GM13977 (cell line): ENCODE measurements around the gene FUT4.

Experiments
- DNase-seq: peaks from one replicate; pipeline ENCODE4 v3.0.0; 2012; ENCODE audit warnings: low spot score
- in situ Hi-C: fragments of 300-500 bp; cut with MboI; formaldehyde crosslinking; loops from one replicate; pipeline ENCODE4 v1.12.0; 2022; ENCODE audit warnings: low sequenced_read_pairs, low pct_unique_long_range_greater_than_20kb, mixed read lengths, inconsistent platforms; ENCODE audit not compliant: unreplicated experiment
- TF ChIP-seq, protein P1 (sequence below): IDR thresholded peaks from 2 replicates; pipeline ENCODE4 v1.5.1; 2012; ENCODE audit warnings: mild to moderate bottlenecking, control low read depth; ENCODE audit not compliant: insufficient read depth; ENCODE audit errors: extremely low read depth, missing control alignments

Gene FUT4

DNA sequence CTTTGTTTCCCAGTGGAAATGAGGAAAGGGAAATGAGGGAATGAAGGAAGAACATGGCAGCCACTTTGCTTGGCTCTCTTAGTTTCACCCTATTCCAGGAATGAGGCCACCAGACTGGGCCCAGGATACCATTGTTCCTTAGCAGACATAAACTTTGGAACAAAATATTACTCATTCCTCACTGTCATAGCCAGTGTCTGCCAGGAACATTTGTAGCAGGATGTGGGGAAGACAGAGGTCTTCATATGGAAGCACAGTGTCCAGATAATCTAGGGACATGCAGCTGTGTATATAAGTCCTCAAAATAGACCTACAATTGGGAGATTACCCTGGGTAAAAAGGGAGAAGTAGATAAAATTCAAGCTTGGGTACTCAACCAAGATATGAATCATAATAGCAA, 15.2 kb upstream of the FUT4 start:
- TF ChIP-seq, protein P1, sequence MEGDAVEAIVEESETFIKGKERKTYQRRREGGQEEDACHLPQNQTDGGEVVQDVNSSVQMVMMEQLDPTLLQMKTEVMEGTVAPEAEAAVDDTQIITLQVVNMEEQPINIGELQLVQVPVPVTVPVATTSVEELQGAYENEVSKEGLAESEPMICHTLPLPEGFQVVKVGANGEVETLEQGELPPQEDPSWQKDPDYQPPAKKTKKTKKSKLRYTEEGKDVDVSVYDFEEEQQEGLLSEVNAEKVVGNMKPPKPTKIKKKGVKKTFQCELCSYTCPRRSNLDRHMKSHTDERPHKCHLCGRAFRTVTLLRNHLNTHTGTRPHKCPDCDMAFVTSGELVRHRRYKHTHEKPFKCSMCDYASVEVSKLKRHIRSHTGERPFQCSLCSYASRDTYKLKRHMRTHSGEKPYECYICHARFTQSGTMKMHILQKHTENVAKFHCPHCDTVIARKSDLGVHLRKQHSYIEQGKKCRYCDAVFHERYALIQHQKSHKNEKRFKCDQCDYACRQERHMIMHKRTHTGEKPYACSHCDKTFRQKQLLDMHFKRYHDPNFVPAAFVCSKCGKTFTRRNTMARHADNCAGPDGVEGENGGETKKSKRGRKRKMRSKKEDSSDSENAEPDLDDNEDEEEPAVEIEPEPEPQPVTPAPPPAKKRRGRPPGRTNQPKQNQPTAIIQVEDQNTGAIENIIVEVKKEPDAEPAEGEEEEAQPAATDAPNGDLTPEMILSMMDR, result no peak

DNA sequence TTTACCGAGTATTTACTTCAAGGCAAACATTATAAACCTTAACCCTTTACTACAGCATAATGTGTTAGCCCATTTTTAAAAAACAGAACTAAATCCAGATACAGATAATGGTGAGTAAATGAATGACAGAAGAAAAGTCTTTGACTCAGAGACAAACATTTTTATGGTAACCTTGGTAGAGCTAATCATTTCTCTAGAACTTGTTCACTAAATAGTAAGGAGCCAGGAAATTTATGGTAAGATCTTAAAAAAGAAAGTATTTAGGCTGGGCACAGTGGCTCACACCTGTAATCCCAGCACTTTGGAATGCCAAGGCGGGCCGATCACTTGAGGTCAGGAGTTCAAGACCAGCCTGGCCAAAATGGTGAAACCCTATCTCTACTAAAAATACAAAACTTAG, 11.5 kb upstream of the FUT4 start:
- DNase-seq, result no peak
- in situ Hi-C loops, result no loop called here

More for the DNA sequence above, 15.2 kb upstream of the FUT4 start:
- in situ Hi-C loops, result no loop called here
- DNase-seq, result no peak

DNA sequence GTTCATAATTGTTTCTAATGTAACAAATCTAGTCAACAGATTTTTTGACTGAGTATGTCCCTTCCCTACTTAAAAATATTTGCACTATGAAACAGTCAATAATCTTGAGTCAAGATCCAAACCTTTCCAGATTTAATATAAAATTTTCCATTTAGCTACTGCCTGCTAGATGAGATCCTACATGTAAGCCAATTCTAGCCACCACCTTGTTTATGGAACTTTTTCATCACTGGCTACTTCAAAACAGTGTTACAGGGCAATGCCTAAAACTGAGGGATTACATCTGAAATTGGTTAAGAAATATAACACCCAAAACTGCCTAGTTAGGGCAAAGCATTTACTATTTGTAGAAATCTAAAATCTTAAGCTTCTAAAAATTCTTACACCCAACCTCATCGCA, 10.5 kb upstream of the FUT4 start:
- no peak for DNase-seq
- TF ChIP-seq, protein P1, result no peak
- in situ Hi-C loops, result no loop called here

More for the DNA sequence above, 11.5 kb upstream of the FUT4 start:
- TF ChIP-seq, protein P1, result no peak

DNA sequence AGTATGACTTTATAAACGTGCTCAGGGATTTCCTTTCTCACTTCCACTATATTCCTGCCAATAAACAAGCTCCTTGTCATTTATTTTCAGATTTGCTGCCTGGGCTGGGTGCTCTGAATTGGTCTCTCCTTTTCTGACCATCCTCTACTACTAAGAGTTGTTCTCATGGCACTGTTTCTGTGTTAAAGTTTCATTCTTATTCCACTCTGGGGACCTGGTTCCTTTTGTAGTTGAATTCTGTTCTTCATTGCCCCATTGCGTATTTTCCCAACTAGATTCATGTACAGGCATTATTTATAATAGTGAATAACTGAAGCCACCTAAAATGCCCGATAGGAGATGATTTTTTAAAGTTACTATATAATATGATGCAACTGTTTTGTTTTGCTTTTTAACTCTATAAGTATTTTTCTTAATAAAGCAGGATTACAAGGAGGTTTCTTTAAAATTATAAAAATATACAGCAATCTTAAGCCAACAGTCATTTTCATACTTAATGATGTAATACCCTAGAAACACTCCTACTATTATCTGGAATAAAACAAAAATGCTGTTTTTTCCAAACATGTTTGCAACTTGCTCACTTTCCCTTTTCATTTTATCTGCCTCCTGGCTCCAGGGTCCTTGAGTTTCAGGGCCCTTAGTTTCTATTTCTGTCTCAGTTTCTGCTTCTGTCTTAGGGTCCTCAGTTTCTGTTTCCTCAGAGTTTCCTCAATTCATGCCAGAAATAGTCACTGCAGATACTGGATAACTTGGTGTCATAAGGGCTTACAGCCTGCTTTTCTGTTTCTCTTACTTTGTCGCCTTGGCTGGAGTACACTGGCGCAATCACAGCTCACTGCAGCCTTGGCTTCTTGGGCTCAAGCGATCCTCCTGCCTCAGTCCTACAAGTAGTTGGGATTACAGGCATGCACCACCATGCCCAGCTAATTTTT, 9.8 kb upstream of the FUT4 start:
- in situ Hi-C loops, result no loop called here
- TF ChIP-seq, protein P1, result no peak
- no peak for DNase-seq

DNA sequence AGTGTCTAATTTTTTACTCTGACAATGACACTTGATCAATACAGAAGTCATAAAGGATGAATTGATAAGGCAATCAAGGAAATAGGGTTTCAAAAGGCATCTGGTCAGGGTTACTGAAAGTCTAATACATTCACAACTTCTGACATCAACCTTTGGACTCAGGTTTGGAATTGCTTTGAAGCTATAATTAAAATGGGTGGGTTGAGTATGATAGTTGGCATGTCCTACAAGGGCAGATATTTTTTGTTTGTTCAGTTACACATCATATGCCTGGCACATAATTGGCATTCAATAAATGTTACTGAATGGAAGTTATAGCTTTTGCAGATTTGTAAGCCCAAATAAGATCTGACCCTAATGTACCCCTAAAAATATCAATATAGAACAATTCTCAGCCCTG, 7.3 kb upstream of the FUT4 start:
- TF ChIP-seq, protein P1, result no peak
- no peak for DNase-seq
- in situ Hi-C loops, result no loop called here

DNA sequence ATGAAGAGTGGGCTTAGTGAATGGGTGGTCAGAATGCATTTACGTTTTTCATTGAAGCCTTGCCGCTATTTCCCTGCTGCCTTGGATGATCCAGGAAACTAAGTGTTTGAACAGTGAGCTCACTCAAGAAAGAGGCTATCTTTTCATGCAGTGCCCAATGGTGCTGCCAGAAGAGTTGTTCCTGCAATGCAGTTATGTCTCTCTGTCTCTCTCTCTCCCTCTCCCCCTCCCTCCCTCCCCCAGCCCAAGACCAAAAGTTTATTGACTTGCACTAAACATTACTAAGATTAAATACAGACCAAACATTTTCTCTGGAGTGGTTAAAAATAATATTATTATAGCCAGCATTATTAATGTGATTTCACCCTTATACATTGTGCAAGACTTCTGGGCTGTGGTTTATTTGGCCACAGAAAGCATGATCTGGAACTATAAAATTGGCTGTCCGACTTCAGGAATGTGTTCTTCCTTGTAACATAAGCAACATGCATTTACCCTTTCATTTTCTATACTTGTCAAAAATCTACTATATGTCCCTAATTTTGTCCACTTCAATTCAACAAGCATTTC, 6.6 kb upstream of the FUT4 start:
- TF ChIP-seq, protein P1, result no peak
- no peak for DNase-seq
- in situ Hi-C loops, result no loop called here
